CD4-positive, alpha-beta T cell (primary cell): Measurements from ENCODE around the gene OR10H5. TPM values are rescaled to one million over a fixed set of nuclear protein-coding genes. Genes with fewer than 3 reads are reported as not detected.

Source experiments
- ATAC-seq: fragments of 200-7000 bp; cut with Tn5 transposase; one replicate; pipeline ENCODE4 v1.10.0; 2022; ENCODE audit warnings: mild to moderate bottlenecking; ENCODE audit not compliant: poor library complexity
- CTCF ChIA-PET: fragments of 350-600 bp; sonication (Branson Sonifier 250); formaldehyde crosslinking; loops from one replicate; lab custom pipeline; 2021; ENCODE audit warnings: antibody characterized with exemption, inconsistent platforms; lab: Charles Lee
- POLR2A ChIA-PET: fragments of 350-600 bp; sonication (Branson Sonifier 250); formaldehyde crosslinking; loops from one replicate; lab custom pipeline; 2021; ENCODE audit warnings: antibody characterized with exemption, inconsistent platforms; lab: Charles Lee
- DNase-seq, 14 experiments: peaks; one replicate each; pipeline ENCODE4 v3.0.0-alpha.2; 2013 to 2020; ENCODE audit warnings: mixed read lengths in 2 of 14
- H3K27ac ChIP-seq, 2 donors: one replicate each; pipeline versions ENCODE4 v1.5.1 to v1.7.0; 2013; ENCODE audit warnings: low read length in 2 of 2, low read depth in 1 of 2, mild to moderate bottlenecking in 1 of 2
- H3K27me3 ChIP-seq, 2 experiments: 1 replicate in 1 of 2; 2 replicates in 1 of 2; pipeline versions ENCODE4 v1.6.1 to v1.7.0; 2013; ENCODE audit warnings: low read length in 2 of 2, control low read depth in 1 of 2, mild to moderate bottlenecking in 1 of 2, moderate library complexity in 1 of 2; ENCODE audit not compliant: insufficient read depth in 2 of 2, control insufficient read depth in 1 of 2
- H3K36me3 ChIP-seq: one replicate; pipeline ENCODE4 v1.6.1; 2013; ENCODE audit warnings: low read length, control low read depth; ENCODE audit not compliant: insufficient read depth
- H3K4me1 ChIP-seq: one replicate; pipeline ENCODE4 v1.6.1; 2013; ENCODE audit warnings: low read length, control low read depth; ENCODE audit not compliant: insufficient read depth
- H3K4me3 ChIP-seq: one replicate; pipeline ENCODE4 v1.5.1; 2013; ENCODE audit warnings: mild to moderate bottlenecking, low read length, moderate library complexity
- H3K9me3 ChIP-seq, 2 experiments: 1 replicate in 1 of 2; 2 replicates in 1 of 2; pipeline versions ENCODE4 v1.6.1 to v1.7.0; 2013; ENCODE audit warnings: low read length in 2 of 2, mild to moderate bottlenecking in 2 of 2, control low read depth in 1 of 2, moderate library complexity in 1 of 2; ENCODE audit not compliant: control insufficient read depth in 1 of 2, insufficient read depth in 1 of 2
- H3K27ac Mint-ChIP-seq: one replicate; pipeline ENCODE4 v1.8.0; 2020; ENCODE audit warnings: mixed read lengths
- H3K27me3 Mint-ChIP-seq: one replicate; pipeline ENCODE4 v1.8.0; 2021; ENCODE audit warnings: mixed read lengths
- H3K36me3 Mint-ChIP-seq: one replicate; pipeline ENCODE4 v1.8.0; 2021; ENCODE audit warnings: low read depth, mixed read lengths
- H3K4me1 Mint-ChIP-seq: one replicate; pipeline ENCODE4 v1.8.0; 2021; ENCODE audit warnings: low read depth, mixed read lengths
- H3K4me3 Mint-ChIP-seq: one replicate; pipeline ENCODE4 v1.8.0; 2020; ENCODE audit warnings: mild to moderate bottlenecking, mixed read lengths
- H3K9me3 Mint-ChIP-seq: one replicate; pipeline ENCODE4 v1.8.0; 2020; ENCODE audit warnings: mixed read lengths
- intact Hi-C, 2 experiments: fragments of 100-400 bp; cut with DNase I in 1 of 2; cut with micrococcal nuclease in 1 of 2; formaldehyde crosslinking; loops; one replicate each; pipeline versions ENCODE4 v1.15.1 to v1.9.0; 2023 to 2025; cut with DNase I, micrococcal nuclease
- total RNA-seq, 174 experiments: library from RNA in 2 of 174; stranded (reverse) in 2 of 174; gene quantifications; one replicate each; pipeline ENCODE4 v1.2.3 and lab custom pipeline; 2021 to 2026
- TF ChIP-seq, protein P1 (sequence below): fragments of 200-600 bp; IDR thresholded peaks from one replicate; pipeline ENCODE4 v1.8.0; 2022; ENCODE audit warnings: antibody characterized with exemption, mild to moderate bottlenecking

Gene OR10H5
- total RNA-seq, 2 experiments from 2014 or later: not detected

GRCh38 chr19:15812060-15812722, 24.7 kb downstream of the OR10H5 start:
- H3K27ac Mint-ChIP-seq: no peak overlapping the region
- no peak overlapping the region for H3K4me3 ChIP-seq
- no peaks in the 10 kb centered on the region for H3K36me3 ChIP-seq
- CTCF ChIA-PET: interaction anchor here (0.9 to 1.1 kb wide), 3 partner anchors 57 to 229 kb away, joined by 5 to 7 read pairs (median 6); no protein-coding TSS in a partner anchor
- TF ChIP-seq, protein P1, sequence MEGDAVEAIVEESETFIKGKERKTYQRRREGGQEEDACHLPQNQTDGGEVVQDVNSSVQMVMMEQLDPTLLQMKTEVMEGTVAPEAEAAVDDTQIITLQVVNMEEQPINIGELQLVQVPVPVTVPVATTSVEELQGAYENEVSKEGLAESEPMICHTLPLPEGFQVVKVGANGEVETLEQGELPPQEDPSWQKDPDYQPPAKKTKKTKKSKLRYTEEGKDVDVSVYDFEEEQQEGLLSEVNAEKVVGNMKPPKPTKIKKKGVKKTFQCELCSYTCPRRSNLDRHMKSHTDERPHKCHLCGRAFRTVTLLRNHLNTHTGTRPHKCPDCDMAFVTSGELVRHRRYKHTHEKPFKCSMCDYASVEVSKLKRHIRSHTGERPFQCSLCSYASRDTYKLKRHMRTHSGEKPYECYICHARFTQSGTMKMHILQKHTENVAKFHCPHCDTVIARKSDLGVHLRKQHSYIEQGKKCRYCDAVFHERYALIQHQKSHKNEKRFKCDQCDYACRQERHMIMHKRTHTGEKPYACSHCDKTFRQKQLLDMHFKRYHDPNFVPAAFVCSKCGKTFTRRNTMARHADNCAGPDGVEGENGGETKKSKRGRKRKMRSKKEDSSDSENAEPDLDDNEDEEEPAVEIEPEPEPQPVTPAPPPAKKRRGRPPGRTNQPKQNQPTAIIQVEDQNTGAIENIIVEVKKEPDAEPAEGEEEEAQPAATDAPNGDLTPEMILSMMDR: peak; percentile 43
- peaks cover 17% of the 10 kb centered on the region for H3K27me3 Mint-ChIP-seq
- POLR2A ChIA-PET: interaction anchor here (1.2 kb wide), 1 partner anchor 25 kb away, joined by 3 read pairs; no protein-coding TSS in a partner anchor
- H3K4me1 ChIP-seq: peaks cover 8% of the 10 kb centered on the region
- H3K4me3 Mint-ChIP-seq: no peak overlapping the region
- no peaks in the 10 kb centered on the region for H3K27me3 ChIP-seq
- H3K9me3 ChIP-seq: no peaks in the 10 kb centered on the region
- peak; percentile 71 for ATAC-seq
- intact Hi-C loops: loop anchor here (1.0 to 2.0 kb wide), 4 partner anchors 56 to 371 kb away; no protein-coding TSS in a partner anchor
- peak; percentile 6 to 76 (median 40) for DNase-seq
- no peak overlapping the region for H3K27ac ChIP-seq
- peaks cover 10% of the 10 kb centered on the region for H3K4me1 Mint-ChIP-seq
- H3K9me3 Mint-ChIP-seq: no peaks in the 10 kb centered on the region
- no peaks in the 10 kb centered on the region for H3K36me3 Mint-ChIP-seq

GRCh38 chr19:15813916-15814315, 26.5 kb downstream of the OR10H5 start:
- CTCF ChIA-PET: no interaction called here

GRCh38 chr19:15815306-15815705, 27.8 kb downstream of the OR10H5 start, which contains the start of gene OR10H1:
Gene OR10H1 (minus strand): TSS chr19:15815664. CDS start chr19:15808037, 7,627 bp downstream.
- no peaks in the 10 kb centered on the region for H3K9me3 ChIP-seq
- H3K4me1 ChIP-seq: peaks cover 8% of the 10 kb centered on the region
- intact Hi-C loops: no loop called here
- Mint-ChIP-seq H3K27me3 (peaks cover 16% of the 10 kb centered on the region), H3K4me1 (peaks cover 10% of the 10 kb centered on the region), H3K36me3 (no peaks in the 10 kb centered on the region), H3K9me3 (no peaks in the 10 kb centered on the region), H3K27ac (no peak within 1 kb of the TSS), H3K4me3 (no peak within 1 kb of the TSS)
- CTCF ChIA-PET: no interaction called here
- TF ChIP-seq, protein P1: no peak
- POLR2A ChIA-PET: interaction anchor here (1.4 kb wide), 1 partner anchor 15 kb away, joined by 4 read pairs; no protein-coding TSS in a partner anchor
- H3K27ac ChIP-seq: no peak within 1 kb of the TSS
- DNase-seq (no peak), ATAC-seq (no peak)
- H3K27me3 ChIP-seq: no peaks in the 10 kb centered on the region
- H3K4me3 ChIP-seq: no peak within 1 kb of the TSS
- H3K36me3 ChIP-seq: no peaks in the 10 kb centered on the region

More at GRCh38 chr19:15813916-15814315, 26.5 kb downstream of the OR10H5 start:
- ATAC-seq (no peak), DNase-seq (no peak)
- no peaks in the 10 kb centered on the region for H3K27me3 ChIP-seq
- TF ChIP-seq, protein P1: no peak
- H3K4me3 ChIP-seq: no peak overlapping the region
- Mint-ChIP-seq H3K27me3 (peaks cover 17% of the 10 kb centered on the region), H3K4me3 (no peak overlapping the region), H3K27ac (no peak overlapping the region), H3K36me3 (no peaks in the 10 kb centered on the region), H3K4me1 (peaks cover 10% of the 10 kb centered on the region), H3K9me3 (no peaks in the 10 kb centered on the region)
- H3K27ac ChIP-seq: no peak overlapping the region
- peaks cover 8% of the 10 kb centered on the region for H3K4me1 ChIP-seq
- H3K36me3 ChIP-seq: no peaks in the 10 kb centered on the region
- POLR2A ChIA-PET: interaction anchor here (1.4 kb wide), 1 partner anchor 16 kb away, joined by 4 read pairs; no protein-coding TSS in a partner anchor
- intact Hi-C loops: loop anchor here in 1 of 2 experiments (2.0 kb wide), 1 partner anchor 369 kb away; no protein-coding TSS in a partner anchor
- no peaks in the 10 kb centered on the region for H3K9me3 ChIP-seq
